ENCODE data around the gene INPP5A.

DNA sequence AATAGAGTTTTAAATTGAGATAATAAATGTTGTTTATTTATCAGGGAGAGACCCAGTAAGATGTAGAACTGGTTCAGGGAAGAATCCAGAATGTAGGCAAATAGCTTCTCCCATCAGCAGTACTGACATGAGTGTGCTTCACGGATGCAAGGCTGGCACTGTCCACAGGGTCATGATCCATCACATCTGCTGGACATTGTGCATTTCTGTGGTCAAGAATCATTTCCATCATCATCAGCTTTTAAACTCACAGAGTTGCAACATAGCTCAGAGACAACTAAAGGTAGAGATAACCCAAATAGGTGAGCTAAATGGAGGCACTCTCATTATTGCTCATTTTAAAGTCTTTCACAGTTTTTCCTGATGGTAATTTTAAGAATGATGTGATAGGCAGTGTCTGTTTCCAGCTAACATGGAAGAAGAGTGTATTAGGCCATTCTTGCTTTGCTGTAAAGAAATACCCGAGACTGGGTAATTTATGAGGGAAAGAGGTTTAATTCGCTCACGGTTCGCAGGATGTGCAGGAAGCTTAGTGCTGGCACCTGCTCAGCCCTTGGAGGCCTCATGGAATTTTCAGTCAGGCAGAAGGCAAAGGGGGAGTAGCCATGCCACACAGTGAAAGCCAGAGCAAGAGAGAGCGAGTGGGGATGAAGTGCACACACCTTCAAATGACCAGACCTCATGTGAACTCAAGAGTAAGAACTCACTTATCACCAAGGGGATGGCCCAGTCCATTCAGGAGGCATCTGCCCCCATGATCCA is 80.8 kb downstream of the INPP5A start:
- TF ChIP-seq, protein P1, sequence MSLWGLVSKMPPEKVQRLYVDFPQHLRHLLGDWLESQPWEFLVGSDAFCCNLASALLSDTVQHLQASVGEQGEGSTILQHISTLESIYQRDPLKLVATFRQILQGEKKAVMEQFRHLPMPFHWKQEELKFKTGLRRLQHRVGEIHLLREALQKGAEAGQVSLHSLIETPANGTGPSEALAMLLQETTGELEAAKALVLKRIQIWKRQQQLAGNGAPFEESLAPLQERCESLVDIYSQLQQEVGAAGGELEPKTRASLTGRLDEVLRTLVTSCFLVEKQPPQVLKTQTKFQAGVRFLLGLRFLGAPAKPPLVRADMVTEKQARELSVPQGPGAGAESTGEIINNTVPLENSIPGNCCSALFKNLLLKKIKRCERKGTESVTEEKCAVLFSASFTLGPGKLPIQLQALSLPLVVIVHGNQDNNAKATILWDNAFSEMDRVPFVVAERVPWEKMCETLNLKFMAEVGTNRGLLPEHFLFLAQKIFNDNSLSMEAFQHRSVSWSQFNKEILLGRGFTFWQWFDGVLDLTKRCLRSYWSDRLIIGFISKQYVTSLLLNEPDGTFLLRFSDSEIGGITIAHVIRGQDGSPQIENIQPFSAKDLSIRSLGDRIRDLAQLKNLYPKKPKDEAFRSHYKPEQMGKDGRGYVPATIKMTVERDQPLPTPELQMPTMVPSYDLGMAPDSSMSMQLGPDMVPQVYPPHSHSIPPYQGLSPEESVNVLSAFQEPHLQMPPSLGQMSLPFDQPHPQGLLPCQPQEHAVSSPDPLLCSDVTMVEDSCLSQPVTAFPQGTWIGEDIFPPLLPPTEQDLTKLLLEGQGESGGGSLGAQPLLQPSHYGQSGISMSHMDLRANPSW (CRISPR knock-in tag; IDR thresholded peaks at IDR 0.05; ENCODE audit: borderline replicate concordance), result no peak
- TF ChIP-seq ZBTB21 (CRISPR knock-in tag; IDR thresholded peaks at IDR 0.05) (no peak), FOXJ3 (CRISPR knock-in tag; IDR thresholded peaks at IDR 0.05; ENCODE audit: borderline replicate concordance) (no peak), ZNF101 (CRISPR knock-in tag; IDR thresholded peaks at IDR 0.05; ENCODE audit: borderline replicate concordance, low read depth) (no peak), SRF (IDR thresholded peaks at IDR 0.05; ENCODE audit: low read depth, low read length) (no peak), ARID2 (CRISPR knock-in tag; IDR thresholded peaks at IDR 0.05; ENCODE audit: borderline replicate concordance) (no peak), RFX1 (IDR thresholded peaks at IDR 0.05) (no peak), ZNF83 (CRISPR knock-in tag; IDR thresholded peaks at IDR 0.05; ENCODE audit: borderline replicate concordance) (no peak), ELF4 (CRISPR knock-in tag; IDR thresholded peaks at IDR 0.05; ENCODE audit: borderline replicate concordance) (no peak)
- TF ChIP-seq, protein P2, sequence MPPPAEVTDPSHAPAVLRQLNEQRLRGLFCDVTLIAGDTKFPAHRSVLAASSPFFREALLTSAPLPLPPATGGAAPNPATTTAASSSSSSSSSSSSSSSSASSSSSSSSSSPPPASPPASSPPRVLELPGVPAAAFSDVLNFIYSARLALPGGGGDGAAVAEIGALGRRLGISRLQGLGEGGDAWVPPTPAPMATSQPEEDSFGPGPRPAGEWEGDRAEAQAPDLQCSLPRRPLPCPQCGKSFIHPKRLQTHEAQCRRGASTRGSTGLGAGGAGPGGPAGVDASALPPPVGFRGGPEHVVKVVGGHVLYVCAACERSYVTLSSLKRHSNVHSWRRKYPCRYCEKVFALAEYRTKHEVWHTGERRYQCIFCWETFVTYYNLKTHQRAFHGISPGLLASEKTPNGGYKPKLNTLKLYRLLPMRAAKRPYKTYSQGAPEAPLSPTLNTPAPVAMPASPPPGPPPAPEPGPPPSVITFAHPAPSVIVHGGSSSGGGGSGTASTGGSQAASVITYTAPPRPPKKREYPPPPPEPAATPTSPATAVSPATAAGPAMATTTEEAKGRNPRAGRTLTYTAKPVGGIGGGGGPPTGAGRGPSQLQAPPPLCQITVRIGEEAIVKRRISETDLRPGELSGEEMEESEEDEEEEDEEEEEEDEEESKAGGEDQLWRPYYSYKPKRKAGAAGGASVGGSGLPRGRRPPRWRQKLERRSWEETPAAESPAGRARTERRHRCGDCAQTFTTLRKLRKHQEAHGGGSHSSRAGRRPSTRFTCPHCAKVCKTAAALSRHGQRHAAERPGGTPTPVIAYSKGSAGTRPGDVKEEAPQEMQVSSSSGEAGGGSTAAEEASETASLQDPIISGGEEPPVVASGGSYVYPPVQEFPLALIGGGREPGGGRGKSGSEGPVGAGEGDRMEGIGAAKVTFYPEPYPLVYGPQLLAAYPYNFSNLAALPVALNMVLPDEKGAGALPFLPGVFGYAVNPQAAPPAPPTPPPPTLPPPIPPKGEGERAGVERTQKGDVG (CRISPR knock-in tag; IDR thresholded peaks at IDR 0.05; ENCODE audit: borderline replicate concordance), result no peak
- TF ChIP-seq, protein P3, sequence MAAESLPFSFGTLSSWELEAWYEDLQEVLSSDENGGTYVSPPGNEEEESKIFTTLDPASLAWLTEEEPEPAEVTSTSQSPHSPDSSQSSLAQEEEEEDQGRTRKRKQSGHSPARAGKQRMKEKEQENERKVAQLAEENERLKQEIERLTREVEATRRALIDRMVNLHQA (CRISPR knock-in tag; IDR thresholded peaks at IDR 0.05), result no peak
- TF ChIP-seq, protein P4, sequence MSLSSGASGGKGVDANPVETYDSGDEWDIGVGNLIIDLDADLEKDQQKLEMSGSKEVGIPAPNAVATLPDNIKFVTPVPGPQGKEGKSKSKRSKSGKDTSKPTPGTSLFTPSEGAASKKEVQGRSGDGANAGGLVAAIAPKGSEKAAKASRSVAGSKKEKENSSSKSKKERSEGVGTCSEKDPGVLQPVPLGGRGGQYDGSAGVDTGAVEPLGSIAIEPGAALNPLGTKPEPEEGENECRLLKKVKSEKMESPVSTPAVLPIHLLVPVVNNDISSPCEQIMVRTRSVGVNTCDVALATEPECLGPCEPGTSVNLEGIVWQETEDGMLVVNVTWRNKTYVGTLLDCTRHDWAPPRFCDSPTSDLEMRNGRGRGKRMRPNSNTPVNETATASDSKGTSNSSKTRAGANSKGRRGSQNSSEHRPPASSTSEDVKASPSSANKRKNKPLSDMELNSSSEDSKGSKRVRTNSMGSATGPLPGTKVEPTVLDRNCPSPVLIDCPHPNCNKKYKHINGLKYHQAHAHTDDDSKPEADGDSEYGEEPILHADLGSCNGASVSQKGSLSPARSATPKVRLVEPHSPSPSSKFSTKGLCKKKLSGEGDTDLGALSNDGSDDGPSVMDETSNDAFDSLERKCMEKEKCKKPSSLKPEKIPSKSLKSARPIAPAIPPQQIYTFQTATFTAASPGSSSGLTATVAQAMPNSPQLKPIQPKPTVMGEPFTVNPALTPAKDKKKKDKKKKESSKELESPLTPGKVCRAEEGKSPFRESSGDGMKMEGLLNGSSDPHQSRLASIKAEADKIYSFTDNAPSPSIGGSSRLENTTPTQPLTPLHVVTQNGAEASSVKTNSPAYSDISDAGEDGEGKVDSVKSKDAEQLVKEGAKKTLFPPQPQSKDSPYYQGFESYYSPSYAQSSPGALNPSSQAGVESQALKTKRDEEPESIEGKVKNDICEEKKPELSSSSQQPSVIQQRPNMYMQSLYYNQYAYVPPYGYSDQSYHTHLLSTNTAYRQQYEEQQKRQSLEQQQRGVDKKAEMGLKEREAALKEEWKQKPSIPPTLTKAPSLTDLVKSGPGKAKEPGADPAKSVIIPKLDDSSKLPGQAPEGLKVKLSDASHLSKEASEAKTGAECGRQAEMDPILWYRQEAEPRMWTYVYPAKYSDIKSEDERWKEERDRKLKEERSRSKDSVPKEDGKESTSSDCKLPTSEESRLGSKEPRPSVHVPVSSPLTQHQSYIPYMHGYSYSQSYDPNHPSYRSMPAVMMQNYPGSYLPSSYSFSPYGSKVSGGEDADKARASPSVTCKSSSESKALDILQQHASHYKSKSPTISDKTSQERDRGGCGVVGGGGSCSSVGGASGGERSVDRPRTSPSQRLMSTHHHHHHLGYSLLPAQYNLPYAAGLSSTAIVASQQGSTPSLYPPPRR (CRISPR knock-in tag; IDR thresholded peaks at IDR 0.05; ENCODE audit: borderline replicate concordance), result no peak

Data from HepG2 (cell line).